Stomach (tissue), 4 donors: ENCODE measurements around the gene SLC4A7.

ENCODE experiments used
- CTCF ChIP-seq, 7 experiments: fragments of 450-650 bp in 4 of 7; fragments of 200-600 bp in 3 of 7; sonication (generic) in 3 of 7; IDR thresholded peaks; one replicate each; pipeline ENCODE4 v1.5.1; 2016 to 2019; ENCODE audit warnings: antibody characterized with exemption in 7 of 7, control low read depth in 2 of 7, mild to moderate bottlenecking in 1 of 7
- POLR2A ChIP-seq, 4 donors: fragments of 450-650 bp; IDR thresholded peaks; one replicate each; pipeline ENCODE4 v1.6.1; 2016; ENCODE audit warnings: antibody characterized with exemption in 4 of 4, control low read depth in 2 of 4, mild to moderate bottlenecking in 1 of 4, moderate library complexity in 1 of 4
- POLR2AphosphoS5 ChIP-seq, 3 donors: sonication (generic); formaldehyde crosslinking; IDR thresholded peaks; one replicate each; pipeline ENCODE4 v1.6.1; 2016; ENCODE audit warnings: antibody characterized with exemption in 3 of 3

GRCh38 chr3:27429909-27430308 is 54.3 kb downstream of the SLC4A7 start:
- TF ChIP-seq POLR2AphosphoS5 (IDR thresholded peaks at IDR 0.05) (no peak), CTCF (IDR thresholded peaks at IDR 0.05) (no peak), POLR2A (IDR thresholded peaks at IDR 0.05) (no peak)
